ENCODE results near the gene POTEE.
"Not testable (repeated sequence)": the region's sequence is repeated elsewhere in the genome, so short reads cannot be mapped to it uniquely, and the experiment has no call there.

The POTEE gene
- 0 to 1.6 (median 0) reads per million in 4 donors for total RNA-seq

GRCh38 chr2:131209030-131209772, at the start of gene POTEE:
TSS of gene POTEE (plus strand) at chr2:131209536. CDS start at chr2:131218403, 8,867 bp downstream.
- not testable (repeated sequence) for DNase-seq

- DNase-seq, result not testable (repeated sequence)
These were observed 43.8 kb upstream of the POTEE start for GRCh38 chr2:131165562-131165961.

GRCh38 chr2:131168538-131168937, 40.8 kb upstream of the POTEE start:
- DNase-seq, result no peak

- DNase-seq, result not testable (repeated sequence)
These were observed 31.3 kb upstream of the POTEE start for GRCh38 chr2:131178050-131178449.

- not testable (repeated sequence) for DNase-seq
These were observed 30.5 kb upstream of the POTEE start for GRCh38 chr2:131178721-131179418.

- not testable (repeated sequence) for DNase-seq
These were observed 27.9 kb upstream of the POTEE start for GRCh38 chr2:131181451-131181850.

- not testable (repeated sequence) for DNase-seq
These were observed 15.9 kb upstream of the POTEE start for GRCh38 chr2:131193421-131193820.

- not testable (repeated sequence) for DNase-seq
These were observed 13.2 kb upstream of the POTEE start for GRCh38 chr2:131196186-131196585.

GRCh38 chr2:131201098-131201497, 8.2 kb upstream of the POTEE start:
- no peak for DNase-seq

GRCh38 chr2:131207839-131208238, 1.5 kb upstream of the POTEE start:
- not testable (repeated sequence) for DNase-seq

GRCh38 chr2:131209773-131210104, 403 bp downstream of the POTEE start:
- not testable (repeated sequence) for DNase-seq

GRCh38 chr2:131210434-131211211, 1.3 kb downstream of the POTEE start:
- DNase-seq, result not testable (repeated sequence)

GRCh38 chr2:131217238-131217986, 8.1 kb downstream of the POTEE start:
- DNase-seq, result not testable (repeated sequence)

GRCh38 chr2:131235543-131236449, 26.5 kb downstream of the POTEE start:
- DNase-seq, result not testable (repeated sequence)

All from T-helper 1 cell (primary cell).